NCI-H82 treated with DMSO at 0.1 percent for 48 hours (cell line): ENCODE data around the gene ADGB.

Source experiments
- DNase-seq: peaks from one replicate; lab custom pipeline; 2025; ENCODE audit not compliant: unreplicated experiment; lab: John Stamatoyannopoulos, UW

The ADGB gene

GRCh38 chr6:146628350-146628749 lies 29.6 kb downstream of the ADGB start:
- no peak for DNase-seq

- DNase-seq: no peak
Measured at GRCh38 chr6:146634022-146634421, 35.2 kb downstream of the ADGB start.

- no peak for DNase-seq
Measured at GRCh38 chr6:146635165-146635564, 36.4 kb downstream of the ADGB start.

- no peak for DNase-seq
Measured at GRCh38 chr6:146636481-146636880, 37.7 kb downstream of the ADGB start.

- DNase-seq: no peak
Measured at GRCh38 chr6:146642921-146643320, 44.1 kb downstream of the ADGB start.

- no peak for DNase-seq
Measured at GRCh38 chr6:146650799-146651481, 52.2 kb downstream of the ADGB start.

GRCh38 chr6:146651482-146651863 lies 52.7 kb downstream of the ADGB start:
- no peak for DNase-seq

- no peak for DNase-seq
Measured at GRCh38 chr6:146657432-146657831, 58.7 kb downstream of the ADGB start.

- no peak for DNase-seq
Measured at GRCh38 chr6:146664871-146665360, 66.1 kb downstream of the ADGB start.

GRCh38 chr6:146666909-146667308 lies 68.1 kb downstream of the ADGB start:
- DNase-seq: no peak

GRCh38 chr6:146670161-146670560 lies 71.4 kb downstream of the ADGB start:
- no peak for DNase-seq

GRCh38 chr6:146673069-146673468 lies 74.3 kb downstream of the ADGB start:
- DNase-seq: no peak

GRCh38 chr6:146679386-146679785 lies 80.6 kb downstream of the ADGB start:
- no peak for DNase-seq

- DNase-seq: no peak
Measured at GRCh38 chr6:146682919-146683318, 84.1 kb downstream of the ADGB start.

GRCh38 chr6:146689806-146690205 lies 91.0 kb downstream of the ADGB start:
- no peak for DNase-seq

GRCh38 chr6:146693342-146693741 lies 94.6 kb downstream of the ADGB start:
- no peak for DNase-seq

- DNase-seq: no peak
Measured at GRCh38 chr6:146697921-146698320, 99.1 kb downstream of the ADGB start.

GRCh38 chr6:146700078-146700686 lies 101.4 kb downstream of the ADGB start:
- DNase-seq: peak; percentile 71

- DNase-seq: no peak
Measured at GRCh38 chr6:146701632-146702031, 102.9 kb downstream of the ADGB start.

GRCh38 chr6:146709036-146709622 lies 110.4 kb downstream of the ADGB start:
- DNase-seq: no peak

- no peak for DNase-seq
Measured at GRCh38 chr6:146719387-146719786, 120.6 kb downstream of the ADGB start.

GRCh38 chr6:146739696-146740095 lies 140.9 kb downstream of the ADGB start:
- DNase-seq: no peak
